DMS114 treated with DMSO at 0.1 percent for 48 hours (cell line): Measurements from ENCODE around the gene ZG16B.

Source experiments
- DNase-seq: peaks from one replicate; lab custom pipeline; 2025; ENCODE audit not compliant: unreplicated experiment; lab: John Stamatoyannopoulos, UW

Gene ZG16B

DNA sequence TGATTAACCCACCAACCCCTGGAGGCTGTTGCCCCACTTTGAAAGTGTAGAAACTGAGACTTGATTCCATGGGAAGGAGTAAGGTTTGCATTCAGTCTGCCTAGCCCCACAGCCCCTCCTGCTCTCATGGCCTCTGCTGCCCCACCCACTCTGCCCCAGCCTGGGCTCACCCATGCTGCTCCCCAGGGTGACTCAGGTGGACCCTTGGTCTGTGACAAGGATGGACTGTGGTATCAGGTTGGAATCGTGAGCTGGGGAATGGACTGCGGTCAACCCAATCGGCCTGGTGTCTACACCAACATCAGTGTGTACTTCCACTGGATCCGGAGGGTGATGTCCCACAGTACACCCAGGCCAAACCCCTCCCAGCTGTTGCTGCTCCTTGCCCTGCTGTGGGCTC is 25.4 kb upstream of the ZG16B start:
- no peak for DNase-seq

DNA sequence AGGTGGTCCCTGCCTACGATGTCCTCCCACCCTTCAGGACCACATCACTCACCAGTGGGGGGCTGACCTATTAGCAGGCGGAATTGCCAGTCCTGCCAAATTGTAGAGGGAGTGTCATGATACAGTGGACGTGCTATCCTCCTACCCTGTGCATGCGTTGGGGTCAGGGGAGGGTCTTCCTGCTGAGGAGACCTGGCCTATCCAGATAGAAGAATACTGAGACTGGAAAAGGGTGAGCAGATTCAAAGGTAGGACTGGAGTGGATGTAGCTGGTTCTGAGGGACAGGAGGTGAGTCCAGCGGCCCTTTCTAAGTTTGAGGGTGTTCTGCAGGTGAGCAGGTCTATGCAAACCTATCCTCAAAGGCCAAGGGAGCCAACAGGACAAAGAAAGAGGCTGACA is 23.8 kb upstream of the ZG16B start:
- no peak for DNase-seq

DNA sequence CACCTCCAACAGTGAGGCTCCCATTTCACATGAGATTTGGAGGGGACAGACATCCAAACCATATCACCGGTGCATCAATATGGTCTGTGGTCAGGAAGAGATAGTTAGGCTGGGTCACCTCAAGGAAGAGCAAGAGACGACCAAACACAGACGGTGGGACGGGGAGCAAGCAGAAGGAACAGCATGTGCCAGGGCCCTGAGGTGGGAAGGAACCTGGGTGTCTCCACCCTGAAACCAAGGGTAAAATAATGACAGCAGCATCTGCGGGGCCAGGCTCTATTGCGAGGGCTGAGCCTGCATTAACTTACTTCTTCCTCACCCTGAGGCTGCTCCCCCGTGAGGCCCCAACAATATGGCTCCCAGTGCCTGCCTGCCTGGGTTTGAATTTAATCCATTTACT is 21.9 kb upstream of the ZG16B start:
- no peak for DNase-seq

DNA sequence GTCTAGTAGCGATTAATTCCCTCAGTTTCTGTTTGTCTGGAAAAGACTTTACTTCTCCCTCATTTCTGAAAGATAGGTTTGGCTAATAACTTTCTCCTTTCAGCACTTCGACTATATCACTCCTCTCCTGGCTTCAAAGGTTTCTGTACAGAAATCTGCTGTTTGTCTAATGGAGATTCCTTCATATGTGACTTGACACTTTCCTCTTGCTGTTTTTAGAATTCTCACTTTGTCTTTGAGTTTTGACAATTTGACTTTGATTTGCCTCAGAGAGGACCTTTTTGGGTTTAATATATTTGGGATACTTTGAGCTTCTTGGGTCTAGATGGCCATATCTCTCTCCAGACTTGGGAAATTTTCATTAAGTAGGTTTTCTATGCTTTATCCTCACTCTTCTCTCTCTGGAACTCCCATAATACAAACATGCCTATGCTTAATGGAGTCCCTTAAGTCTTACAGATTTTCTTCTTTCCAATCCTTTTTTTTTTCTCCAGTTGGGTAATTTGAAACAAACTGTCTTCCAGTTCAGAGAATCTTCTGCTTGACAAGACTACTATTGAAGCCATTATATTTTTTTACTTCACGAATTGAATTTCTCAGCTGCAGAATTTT is 20.8 kb upstream of the ZG16B start:
- no peak for DNase-seq

DNA sequence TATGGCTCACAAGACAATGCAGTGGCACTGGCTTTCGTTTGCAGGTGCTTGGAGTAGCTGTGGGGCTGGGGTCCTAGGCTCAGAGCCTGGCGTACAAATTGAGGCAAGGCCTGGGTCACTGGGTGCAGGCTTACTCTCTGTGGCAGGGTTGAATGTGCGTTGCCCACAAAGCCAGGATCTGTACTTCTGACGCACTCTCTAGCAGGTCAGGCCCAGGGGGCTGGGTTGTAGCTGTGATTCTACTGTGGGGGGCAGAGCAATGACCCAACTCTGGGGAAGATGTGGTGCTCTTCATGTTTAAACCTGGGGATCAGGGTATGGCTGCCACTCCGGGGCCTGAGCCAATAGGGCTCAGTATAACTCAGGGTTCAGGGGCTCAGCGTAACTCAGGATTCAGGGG is 19.5 kb upstream of the ZG16B start:
- DNase-seq: no peak

DNA sequence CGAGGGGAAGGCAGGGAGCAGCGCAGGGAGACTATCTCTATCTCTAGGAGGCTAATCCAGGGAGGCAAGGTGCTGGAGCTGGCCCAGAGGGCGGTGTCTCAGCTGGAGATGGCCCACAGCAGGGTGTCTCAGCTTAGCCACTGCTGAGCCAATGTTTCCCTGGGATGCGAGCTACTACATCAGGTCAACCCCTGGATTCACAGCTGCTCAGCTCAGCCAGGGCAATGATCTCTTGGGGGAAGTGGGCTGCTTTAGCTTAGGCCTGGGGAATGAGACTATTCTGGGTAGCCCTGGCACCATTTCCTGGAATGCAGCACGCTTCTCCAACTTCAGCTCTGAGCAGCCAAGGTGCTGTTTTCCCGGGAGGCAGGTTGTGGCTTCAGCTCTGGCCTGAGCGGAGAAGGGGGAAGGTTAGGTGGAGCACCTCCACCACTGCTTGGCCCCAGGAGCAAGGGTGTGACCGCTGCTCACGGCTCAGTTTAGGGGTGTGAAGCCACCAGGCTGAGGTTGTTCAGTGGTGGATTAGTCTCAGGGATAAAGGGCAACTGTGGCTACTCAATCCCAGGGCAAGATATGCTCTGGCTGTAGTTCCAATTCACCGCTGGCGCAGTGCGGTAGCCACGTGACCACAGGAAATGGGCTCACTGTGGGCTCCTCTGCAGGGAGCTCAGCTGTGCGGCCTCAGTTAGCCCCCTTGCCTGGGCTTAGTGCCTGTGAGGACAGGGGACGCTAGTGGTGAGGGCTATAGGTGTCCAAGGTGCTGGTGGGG is 18.2 kb upstream of the ZG16B start:
- DNase-seq: no peak

DNA sequence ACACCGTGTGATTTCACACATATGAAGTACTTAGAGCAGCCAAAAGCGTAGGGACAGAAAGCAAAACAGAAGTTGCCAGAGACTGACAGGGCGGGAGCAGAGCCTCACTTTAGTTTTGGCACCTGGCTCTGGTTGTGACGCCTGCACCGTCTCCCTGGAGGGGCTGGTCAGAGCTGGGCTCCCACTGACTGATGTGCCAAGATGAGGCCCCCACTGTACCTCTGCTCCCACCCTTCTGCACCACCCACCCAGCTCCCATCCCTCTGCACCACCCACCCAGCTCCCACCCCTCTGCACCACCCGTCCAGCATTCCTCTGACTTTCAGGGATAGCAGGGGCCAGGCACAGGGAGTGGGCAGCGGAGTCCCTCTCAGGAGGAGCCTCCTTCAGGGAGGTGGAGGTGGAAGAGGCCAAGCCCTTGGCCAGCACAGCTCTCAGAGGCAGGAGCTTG is 16.3 kb upstream of the ZG16B start:
- DNase-seq: no peak

DNA sequence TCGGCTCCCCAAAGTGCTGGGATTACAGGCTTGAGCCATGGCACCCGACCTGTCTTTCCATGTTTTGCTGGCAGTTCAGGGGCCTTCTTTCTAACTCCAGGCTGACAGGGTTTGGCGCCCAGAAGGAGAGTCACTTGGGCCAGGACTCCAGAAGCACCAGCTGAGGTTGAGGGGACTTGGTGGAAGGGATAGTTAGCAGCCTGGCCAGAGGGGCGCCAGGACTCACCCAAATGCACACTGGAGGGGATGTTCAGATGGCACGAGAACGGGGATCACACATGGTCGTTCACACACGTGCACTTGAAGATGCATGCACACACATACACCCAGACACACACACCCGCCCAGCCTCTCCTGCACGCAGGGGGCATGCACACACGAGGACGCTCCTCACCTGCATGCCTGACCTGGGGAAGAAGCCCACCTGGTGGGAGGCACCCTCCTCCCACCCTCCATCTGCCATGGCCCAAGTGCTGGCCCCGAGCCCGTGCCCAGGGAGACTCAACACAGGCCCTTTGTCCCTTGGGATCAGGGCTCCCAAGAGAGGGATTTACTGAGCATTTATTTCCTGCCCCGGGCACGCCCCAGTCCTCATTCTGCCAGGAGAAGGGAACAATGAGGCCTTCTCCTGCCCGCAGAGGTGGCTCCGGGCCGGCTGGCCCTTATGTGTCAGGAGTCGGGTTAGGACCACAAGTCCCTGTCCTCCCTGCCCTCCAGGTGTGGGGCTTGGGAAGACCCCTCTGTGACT is 15.4 kb upstream of the ZG16B start:
- DNase-seq: no peak

DNA sequence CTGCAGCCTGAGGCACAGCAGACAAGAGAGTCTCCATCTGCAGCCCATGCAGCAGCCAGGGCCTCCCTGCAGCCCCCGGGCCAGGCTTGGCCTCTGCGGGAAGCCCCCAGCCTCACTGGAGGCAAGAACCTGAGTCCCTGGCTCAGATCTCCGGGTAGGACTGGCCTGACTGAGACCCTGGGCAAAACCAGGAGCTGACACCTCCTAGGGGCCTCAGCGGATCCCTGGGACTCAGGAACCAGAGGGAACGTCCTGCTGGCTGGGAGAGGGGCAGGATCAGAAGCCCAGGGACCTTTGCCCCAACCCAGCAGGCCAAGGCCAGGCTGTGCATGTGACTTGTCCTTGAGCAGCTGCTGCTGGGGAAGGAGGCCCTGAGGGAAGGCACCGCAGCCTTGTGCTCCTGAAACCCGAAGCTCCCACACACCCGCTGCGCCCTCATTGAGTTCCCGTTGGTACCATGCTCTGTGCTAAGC is 14.8 kb upstream of the ZG16B start:
- no peak for DNase-seq

DNA sequence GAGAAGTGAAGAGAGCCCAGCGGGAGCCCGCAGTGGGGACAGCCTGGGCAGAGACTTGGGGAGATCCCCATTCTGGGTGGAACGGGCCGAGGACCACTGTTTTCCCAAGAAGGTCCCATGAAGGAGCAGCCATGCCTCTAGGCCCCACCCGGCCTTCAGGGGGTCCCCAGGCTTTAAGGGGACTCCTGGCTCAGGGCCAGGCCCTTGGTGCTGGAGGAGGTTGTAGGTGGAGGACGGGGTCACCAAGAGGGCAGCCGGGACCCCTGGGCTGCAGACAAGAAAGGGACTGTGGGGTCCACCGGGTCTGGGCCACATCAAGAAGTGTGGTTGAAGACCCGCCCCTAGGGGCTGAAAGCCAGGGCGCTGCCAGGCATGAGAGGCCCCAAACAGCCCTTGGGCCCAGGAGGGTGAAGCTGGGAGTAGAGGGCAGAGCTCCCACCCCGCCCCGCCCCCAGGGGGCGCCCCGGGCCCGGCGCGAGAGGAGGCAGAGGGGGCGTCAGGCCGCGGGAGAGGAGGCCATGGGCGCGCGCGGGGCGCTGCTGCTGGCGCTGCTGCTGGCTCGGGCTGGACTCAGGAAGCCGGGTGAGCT is 13.3 kb upstream of the ZG16B start, which contains the start of gene PRSS21:
PRSS21 (plus strand) TSS at position 487 of the 589 bp plus-strand sequence; CDS start at position 519, 32 bp downstream.
- no peak for DNase-seq

DNA sequence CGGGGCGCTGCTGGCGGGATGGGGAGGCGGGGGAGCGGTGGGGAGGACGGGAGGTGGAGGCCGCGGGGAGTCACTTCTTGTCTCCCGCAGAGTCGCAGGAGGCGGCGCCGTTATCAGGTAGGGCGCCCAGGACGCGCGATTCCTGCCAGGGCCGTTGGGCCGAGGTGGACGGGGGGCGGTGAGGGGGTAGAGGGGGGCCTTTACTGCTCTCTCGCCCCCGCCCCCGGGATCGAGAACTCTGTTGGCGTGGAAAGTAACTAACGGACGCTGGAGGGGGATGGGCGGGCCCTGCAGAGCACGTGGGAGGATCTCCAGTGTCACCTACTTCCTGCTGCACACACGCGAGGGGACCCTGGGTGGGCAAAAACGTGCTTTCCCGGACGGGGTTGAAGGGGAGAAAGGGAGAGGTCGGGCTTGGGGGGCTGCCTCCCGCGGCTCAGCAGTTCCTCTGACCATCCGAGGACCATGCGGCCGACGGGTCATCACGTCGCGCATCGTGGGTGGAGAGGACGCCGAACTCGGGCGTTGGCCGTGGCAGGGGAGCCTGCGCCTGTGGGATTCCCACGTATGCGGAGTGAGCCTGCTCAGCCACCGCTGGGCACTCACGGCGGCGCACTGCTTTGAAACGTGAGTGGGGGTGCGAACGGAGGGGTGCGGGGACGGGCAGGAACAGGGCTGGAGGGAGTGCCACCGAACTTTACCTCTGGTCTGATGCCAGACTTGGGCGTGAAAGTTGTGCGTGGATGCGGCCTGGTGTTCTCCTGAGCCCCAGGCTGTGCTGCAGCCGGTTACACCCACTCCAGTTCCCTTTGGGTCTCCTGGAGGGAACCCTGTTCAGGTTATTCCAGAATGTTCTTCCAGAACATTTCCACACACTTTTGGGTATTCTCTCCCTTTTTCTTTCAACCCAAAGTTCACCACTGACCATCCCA is 12.5 kb upstream of the ZG16B start:
- no peak for DNase-seq

DNA sequence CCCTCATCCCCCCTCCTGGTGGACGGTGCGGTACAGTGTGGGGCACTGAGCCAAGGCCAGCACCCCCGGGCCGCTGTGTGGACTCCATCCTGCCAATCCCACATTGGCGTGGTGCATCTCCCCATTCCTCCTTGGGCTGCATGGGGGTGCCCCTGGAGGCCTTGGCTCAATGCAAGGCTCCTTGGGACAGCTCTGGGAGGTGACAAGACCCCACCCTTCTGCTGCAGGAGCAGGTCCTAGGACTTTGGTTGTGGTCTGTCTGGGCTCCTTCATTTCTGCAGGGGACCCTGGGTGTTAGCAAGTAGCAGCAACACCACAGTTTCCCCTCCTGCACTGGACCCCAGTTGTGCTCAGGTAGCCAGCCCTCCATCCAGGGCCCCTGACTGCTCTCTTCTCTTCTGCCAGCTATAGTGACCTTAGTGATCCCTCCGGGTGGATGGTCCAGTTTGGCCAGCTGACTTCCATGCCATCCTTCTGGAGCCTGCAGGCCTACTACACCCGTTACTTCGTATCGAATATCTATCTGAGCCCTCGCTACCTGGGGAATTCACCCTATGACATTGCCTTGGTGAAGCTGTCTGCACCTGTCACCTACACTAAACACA is 11.7 kb upstream of the ZG16B start:
- DNase-seq: no peak

DNA sequence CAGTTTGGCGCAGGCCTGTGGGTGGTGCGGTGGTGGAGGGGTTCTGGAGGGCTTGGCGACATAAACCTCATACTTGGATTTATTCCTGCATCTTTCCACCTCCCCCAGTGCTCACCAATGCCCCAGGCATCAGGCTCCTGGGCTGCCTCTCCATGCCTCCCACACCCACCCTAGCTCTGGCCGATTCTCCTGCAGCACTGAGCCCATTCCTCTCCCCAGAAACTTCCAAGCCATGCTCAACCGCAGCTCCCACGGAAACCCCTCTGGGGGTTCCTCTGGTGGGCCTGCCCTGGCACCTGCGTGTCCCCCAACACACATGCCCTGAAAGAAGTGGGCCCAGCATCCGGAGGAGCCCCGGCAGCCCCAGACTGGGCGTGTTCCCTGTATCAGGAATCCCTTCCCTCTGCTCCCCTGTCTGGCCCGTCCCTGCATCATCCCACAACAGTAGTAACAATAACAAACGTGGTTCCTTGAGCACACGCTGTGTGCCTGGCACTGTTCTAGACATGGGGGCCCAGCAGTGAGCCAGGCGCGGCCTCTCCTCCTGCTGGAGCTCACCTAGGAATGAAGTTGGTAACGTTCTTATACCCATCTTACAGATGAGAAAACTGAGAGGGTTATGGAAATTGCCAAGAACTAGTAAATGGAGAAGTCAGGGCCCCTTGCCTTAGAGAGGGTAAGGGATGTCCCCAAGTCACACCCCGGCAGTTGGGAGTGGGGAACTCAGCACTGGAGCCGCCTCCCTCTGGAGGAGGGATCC is 10.7 kb upstream of the ZG16B start:
- DNase-seq: no peak

DNA sequence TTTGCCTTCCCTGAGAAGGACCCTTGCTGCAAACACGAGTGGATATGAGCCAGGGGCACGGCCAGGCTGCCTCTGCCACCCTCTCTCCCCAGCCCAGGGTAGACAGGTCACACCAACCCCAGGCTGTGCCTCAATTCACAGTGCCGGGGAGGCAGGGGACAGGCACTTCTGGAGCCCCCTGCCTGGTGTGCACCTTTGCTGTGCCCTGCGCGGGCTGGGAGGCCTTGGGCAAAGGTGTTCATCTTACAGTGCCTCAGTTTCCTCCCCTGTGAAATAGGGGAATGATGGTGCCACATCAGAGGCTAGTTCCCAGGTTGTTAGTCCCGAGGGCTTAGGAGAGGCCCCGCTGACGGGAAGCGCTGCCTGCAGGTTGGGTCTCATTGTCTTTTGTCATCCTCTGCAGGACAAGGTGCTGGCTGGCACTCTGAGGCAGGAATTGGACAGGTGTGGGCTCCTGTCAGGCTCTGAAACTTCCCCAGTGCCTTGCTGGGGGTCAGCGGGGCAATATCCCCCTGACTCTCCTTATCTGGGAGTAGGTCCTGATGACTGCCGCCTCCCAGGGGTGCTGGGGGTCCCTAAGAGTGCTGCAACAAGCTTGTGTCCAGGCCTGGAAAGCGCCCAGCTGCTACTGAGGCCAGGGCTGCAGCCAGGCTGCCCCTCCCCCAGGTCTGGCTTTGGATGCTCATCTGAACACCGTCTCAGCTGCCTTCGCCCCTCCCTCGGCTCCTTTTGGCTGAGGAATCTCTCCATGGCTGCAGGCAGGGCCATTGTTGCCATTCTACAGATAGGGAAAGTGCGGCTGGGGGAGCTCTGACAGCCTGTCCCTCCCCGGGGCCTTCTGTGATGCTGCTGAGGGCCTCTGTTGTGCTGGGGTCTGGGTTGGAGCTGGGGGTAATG is 9.9 kb upstream of the ZG16B start:
- DNase-seq: no peak

DNA sequence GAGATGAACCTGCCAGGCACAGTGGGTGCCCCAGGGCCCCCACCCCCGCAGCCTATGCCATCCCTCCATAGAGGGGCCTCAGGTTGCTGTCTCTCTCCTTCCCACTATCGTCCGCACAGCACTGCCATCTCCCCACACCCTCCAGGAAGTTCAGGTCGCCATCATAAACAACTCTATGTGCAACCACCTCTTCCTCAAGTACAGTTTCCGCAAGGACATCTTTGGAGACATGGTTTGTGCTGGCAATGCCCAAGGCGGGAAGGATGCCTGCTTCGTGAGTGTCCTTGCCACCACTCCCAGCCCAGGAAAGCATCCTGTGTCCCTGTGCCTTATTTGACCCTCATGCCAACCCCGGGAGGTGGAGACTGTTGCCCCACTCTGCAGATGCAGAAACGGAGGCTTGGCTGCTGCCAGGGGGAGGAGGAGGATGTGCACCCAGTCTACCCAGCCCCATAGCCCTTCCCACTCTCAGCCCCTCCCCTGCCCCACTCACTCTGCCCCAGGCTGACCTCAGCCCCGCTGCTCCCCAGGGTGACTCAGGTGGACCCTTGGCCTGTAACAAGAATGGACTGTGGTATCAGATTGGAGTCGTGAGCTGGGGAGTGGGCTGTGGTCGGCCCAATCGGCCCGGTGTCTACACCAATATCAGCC is 9.1 kb upstream of the ZG16B start:
- DNase-seq: no peak

DNA sequence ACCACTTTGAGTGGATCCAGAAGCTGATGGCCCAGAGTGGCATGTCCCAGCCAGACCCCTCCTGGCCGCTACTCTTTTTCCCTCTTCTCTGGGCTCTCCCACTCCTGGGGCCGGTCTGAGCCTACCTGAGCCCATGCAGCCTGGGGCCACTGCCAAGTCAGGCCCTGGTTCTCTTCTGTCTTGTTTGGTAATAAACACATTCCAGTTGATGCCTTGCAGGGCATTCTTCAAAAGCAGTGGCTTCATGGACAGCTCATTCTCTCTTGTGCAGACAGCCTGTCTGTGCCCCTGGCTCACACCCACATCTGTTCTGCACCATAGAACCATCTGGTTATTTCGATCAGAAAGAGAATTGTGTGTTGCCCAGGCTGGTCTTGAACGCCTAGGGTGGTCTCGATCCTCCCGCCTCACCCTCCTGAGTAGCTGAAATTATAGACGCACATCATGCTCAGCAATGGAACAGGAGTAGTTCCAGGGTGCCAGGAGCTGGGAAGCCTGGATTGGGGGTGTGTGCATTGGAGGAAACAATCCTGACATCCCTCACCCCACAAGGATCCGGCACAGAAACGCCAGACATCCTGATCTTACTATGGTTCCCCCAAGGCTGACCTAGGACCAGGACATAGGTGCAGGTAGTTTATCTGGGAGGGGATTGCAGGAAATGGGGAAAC is 8.5 kb upstream of the ZG16B start:
- no peak for DNase-seq

DNA sequence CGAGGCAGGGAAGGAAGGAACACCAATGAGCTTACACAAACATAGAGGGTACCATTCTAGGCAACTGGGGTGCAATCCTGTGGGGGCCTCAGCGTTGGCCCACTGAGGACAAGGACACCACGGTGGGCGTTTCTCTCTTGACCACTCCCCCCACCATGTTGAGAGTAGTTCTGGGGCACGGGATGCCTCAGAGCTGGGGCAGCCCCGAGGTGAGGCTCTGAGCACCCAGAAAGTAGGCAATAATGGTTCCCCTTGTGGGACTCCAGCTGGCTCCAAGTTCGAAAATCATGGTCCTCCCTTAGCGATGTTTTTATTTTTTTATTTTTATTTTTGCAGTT is 8.0 kb upstream of the ZG16B start:
- DNase-seq: no peak
